Left ventricle myocardium superior (tissue), 1 donor: ENCODE results near the gene KLHL42. TPM values are rescaled to one million over a fixed set of nuclear protein-coding genes. Genes with fewer than 3 reads are reported as not detected.
A peak's percentile ranks its signal among the peaks of the same experiment; 100 is the strongest.
"Not testable (repeated sequence)": the region's sequence is repeated elsewhere in the genome, so short reads cannot be mapped to it uniquely, and the experiment has no call there.

Experiments used
- ATAC-seq: fragments of 200-7000 bp; cut with Tn5 transposase; one replicate; pipeline ENCODE4 v1.9.1; 2020; ENCODE audit warnings: mild to moderate bottlenecking, moderate library complexity
- DNase-seq: peaks from one replicate; pipeline ENCODE4 v3.0.0-alpha.2; 2020
- intact Hi-C: fragments of 100-400 bp; cut with micrococcal nuclease; formaldehyde crosslinking; loops from one replicate; pipeline ENCODE4 v1.11.0; 2022
- long read RNA-seq: library from polyadenylated mRNA; unstranded; transcript quantifications from one replicate; pipeline ENCODE4 v2.0.0, GENCODE V29; 2021
- total RNA-seq: library from RNA; stranded (reverse); fragmentation: NEBNext Ultra II Directional; extraction: Animal tissue kit (Norgen Biotek cat#: 25700); gene quantifications from one replicate; pipeline ENCODE4 v1.2.1, GENCODE V29; 2021
- donor health status: DM: no; HTN: yes; CAD: no; lungs with severe emphysema.

The KLHL42 gene, protein sequence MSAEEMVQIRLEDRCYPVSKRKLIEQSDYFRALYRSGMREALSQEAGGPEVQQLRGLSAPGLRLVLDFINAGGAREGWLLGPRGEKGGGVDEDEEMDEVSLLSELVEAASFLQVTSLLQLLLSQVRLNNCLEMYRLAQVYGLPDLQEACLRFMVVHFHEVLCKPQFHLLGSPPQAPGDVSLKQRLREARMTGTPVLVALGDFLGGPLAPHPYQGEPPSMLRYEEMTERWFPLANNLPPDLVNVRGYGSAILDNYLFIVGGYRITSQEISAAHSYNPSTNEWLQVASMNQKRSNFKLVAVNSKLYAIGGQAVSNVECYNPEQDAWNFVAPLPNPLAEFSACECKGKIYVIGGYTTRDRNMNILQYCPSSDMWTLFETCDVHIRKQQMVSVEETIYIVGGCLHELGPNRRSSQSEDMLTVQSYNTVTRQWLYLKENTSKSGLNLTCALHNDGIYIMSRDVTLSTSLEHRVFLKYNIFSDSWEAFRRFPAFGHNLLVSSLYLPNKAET
- total RNA-seq: 6.4 TPM
- long read RNA-seq, full-length matches to known transcripts: 9 of 17 reads
- long read RNA-seq, partial matches to known transcripts: 3 of 17 reads
- long read RNA-seq, other reads (novel, unspliced or antisense): 5 of 17 reads

- ATAC-seq (peak; percentile 97), DNase-seq (peak; percentile 86)
- intact Hi-C loops: no loop called here
Measured at GRCh38 chr12:27779920-27780611, at the start of gene KLHL42, which contains the start of gene MANSC4. KLHL42 (plus strand) TSS chr12:27780233; CDS start chr12:27780331, 98 bp downstream. MANSC4 (minus strand) TSS chr12:27780236; CDS start chr12:27771276, 8,960 bp downstream.

DNA sequence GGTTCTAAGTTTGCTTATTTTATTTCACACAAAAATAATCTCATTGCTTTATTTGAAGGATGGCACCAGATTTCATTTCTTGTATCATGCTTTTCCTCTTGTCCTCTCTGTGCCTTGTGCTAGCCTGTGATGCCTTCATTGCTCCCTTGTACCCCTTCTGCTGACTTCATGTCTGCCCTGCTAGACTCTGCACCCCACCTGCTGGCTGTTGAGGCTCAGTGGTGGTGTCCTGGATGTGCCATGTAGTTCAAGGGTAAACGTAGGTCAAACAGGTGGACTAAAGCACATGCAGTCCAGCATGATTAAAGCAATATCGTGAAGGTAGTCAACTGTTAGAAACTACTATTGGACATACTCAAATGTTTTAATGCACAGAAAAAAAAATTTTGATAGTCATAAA lies 47.8 kb upstream of the KLHL42 start:
- ATAC-seq: no peak
- intact Hi-C loops: loop anchor here (5.0 kb wide), 2 partner anchors 90 to 210 kb away; no protein-coding TSS in a partner anchor
- no peak for DNase-seq

DNA sequence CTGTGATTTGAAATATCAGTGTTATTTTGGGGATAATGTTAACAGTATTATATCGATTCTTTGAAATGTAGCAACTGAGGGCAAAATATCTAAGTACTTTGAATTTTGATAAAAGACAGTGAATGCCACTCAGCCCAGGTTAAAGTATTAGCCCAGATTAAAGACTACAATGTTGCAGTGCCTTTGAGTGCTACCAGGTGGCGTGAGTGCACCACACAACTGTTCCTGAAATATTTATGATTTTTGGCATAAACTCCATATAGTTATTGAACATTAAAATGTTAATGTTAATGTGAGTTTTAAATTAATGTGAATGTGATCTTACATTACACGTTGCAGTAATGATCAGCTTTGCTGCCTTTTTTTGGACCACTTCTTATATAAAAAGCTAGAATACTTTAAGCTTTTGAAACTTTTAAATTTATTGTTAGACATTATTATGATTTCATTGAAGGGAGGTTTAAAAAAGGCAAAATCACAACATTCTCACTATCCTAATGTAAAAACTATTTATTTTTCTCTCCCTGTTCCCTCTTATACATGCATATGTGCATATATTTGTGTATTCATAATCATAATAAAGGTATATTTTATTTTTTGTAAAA lies 46.9 kb upstream of the KLHL42 start:
- intact Hi-C loops: loop anchor here (5.0 kb wide), 2 partner anchors 89 to 209 kb away; no protein-coding TSS in a partner anchor
- peak; percentile 56 for ATAC-seq
- no peak for DNase-seq

DNA sequence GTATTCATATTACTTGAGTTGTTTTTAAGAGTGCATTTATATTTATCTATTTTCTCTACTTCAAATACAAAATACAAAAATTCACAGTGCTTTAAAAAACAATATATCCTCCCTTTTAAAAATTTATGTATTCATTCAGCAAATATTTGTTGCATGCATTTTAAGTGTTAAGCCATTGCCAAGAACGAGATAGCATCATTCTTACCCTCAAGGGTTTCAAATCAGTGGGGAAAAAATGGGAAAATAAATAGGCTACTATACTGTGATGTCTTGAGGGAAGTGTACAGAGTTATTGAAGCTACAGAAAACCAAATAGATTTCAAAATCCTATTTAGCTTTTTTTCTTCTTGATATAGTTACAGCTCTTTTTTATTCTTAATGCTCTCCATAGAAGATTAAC lies 46.2 kb upstream of the KLHL42 start:
- intact Hi-C loops: loop anchor here (5.0 kb wide), 2 partner anchors 89 to 209 kb away; no protein-coding TSS in a partner anchor
- ATAC-seq (no peak), DNase-seq (no peak)

DNA sequence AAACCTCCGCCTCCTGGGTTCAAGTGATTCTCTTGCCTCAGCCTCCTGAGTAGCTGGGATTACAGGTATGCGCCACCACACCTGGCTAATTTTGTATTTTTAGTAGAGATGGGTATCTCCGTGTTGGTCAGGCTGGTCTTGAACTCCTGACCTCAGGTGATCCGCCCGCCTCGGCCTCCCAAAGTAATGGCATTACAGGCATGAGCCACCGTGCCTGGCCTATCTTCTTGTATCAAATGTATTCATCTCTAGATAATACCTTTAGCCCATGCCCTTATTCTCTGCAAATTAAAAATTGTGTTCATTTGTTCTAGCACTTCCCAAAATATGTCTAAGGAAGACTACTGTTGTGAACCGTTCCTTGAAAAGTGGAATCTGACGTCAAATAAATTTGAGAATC lies 45.7 kb upstream of the KLHL42 start:
- intact Hi-C loops: loop anchor here (5.0 kb wide), 2 partner anchors 88 to 208 kb away; no protein-coding TSS in a partner anchor
- not testable (repeated sequence) for ATAC-seq, DNase-seq

DNA sequence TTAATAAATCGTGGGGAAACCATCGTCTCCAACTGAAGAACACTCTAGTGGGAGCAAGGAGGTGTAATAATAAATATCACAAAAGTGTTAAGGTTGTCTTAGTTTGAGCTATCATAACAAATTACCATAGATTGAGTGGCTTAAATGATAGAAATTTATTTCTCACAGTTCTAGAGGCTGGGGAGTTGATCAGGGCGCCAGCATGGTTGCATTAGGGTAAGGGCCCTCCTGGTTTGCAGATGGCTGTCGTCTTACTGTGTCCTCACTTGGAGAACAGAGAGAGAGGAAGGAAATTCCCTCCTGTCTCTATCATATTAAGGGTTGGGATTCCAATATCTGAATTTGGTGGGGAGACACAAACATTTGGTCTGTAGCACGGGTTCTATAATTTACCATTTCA lies 36.4 kb upstream of the KLHL42 start:
- no peak for DNase-seq
- intact Hi-C loops: no loop called here
- no peak for ATAC-seq

DNA sequence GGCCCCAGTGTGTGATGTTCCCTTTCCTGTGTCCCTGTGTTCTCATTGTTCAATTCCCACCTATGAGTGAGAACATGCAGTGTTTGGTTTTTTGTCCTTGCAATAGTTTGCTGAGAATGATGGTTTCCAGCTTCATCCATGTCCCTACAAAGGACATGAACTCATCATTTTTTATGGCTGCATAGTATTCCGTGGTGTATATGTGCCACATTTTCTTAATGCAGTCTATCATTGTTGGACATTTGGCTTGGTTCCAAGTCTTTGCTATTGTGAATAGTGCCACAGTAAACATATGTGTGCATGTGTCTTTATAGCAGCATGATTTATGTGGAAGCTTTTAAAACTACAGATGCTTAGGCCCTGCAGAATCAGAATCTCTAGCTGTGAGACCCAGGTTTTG lies 34.3 kb upstream of the KLHL42 start:
- intact Hi-C loops, ATAC-seq: not testable (repeated sequence)

GRCh38 chr12:27747111-27747820 lies 32.8 kb upstream of the KLHL42 start:
- ATAC-seq (peak; percentile 64), DNase-seq (no peak)
- intact Hi-C loops: no loop called here

More for the DNA sequence above, 34.3 kb upstream of the KLHL42 start:
- DNase-seq: not testable (repeated sequence)

DNA sequence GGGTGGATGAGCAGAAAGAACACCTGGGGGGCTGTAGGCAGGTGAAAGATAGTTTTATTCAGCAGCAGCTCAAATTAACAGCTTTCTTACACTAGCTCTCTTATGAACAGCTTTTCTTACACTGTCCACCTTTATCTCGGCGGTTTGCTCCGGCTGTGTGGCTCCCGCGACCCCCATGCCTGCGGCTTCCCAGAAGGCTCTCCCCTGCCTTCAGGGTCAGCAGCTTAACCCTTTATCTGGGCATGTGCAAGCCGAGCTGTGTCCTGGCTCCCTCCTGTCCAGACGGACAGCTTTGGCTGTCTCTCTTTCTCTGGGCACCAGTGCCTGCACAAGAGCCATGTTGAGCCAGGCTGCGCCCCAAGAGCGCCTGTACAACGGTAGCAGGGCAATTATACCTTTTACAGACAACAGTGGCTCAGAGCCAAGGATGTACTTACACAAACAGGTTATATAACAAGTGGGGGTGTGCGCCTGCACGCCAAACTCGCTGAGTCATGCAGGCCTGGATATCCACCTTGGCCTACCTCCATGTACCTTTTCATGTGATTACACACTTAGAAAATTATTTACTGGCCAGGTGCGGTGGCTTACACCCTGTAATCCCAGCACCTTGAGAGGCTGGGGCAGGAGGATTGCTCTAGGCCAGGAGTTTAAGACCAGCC lies 28.5 kb upstream of the KLHL42 start:
- DNase-seq (no peak), ATAC-seq (no peak)
- intact Hi-C loops: no loop called here

DNA sequence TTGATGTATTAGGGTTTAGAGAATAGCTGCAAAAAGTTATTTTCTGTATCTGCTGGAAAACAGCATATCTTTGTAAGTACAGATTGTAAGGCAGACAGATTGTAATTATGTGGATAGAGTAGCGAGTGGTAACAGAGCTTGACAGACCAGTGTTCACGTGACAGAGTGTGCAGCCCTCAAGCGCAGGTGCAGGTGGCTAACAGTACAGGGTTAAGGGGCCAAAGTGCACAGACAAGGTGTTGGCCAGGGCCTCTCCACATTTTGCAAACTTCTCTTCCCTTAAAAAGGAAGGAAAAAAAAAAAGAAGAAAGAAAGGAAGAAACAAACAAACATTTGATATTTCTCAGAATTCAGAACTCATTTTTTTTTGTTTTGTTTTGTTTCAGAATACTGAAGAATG lies 25.2 kb upstream of the KLHL42 start:
- DNase-seq: no peak
- ATAC-seq: no peak
- intact Hi-C loops: no loop called here

- ATAC-seq (no peak), DNase-seq (no peak)
- intact Hi-C loops: no loop called here
Measured at GRCh38 chr12:27756670-27757195, 23.3 kb upstream of the KLHL42 start.

GRCh38 chr12:27762757-27763156 lies 17.3 kb upstream of the KLHL42 start:
- no peak for ATAC-seq
- no peak for DNase-seq
- intact Hi-C loops: no loop called here

GRCh38 chr12:27766587-27766986 lies 13.4 kb upstream of the KLHL42 start:
- DNase-seq (no peak), ATAC-seq (no peak)
- intact Hi-C loops: no loop called here

GRCh38 chr12:27769142-27769673 lies 10.8 kb upstream of the KLHL42 start:
- ATAC-seq: no peak
- intact Hi-C loops: no loop called here
- no peak for DNase-seq

- intact Hi-C loops: no loop called here
- no peak for ATAC-seq
- no peak for DNase-seq
Measured at GRCh38 chr12:27771481-27772327, 8.3 kb upstream of the KLHL42 start.

DNA sequence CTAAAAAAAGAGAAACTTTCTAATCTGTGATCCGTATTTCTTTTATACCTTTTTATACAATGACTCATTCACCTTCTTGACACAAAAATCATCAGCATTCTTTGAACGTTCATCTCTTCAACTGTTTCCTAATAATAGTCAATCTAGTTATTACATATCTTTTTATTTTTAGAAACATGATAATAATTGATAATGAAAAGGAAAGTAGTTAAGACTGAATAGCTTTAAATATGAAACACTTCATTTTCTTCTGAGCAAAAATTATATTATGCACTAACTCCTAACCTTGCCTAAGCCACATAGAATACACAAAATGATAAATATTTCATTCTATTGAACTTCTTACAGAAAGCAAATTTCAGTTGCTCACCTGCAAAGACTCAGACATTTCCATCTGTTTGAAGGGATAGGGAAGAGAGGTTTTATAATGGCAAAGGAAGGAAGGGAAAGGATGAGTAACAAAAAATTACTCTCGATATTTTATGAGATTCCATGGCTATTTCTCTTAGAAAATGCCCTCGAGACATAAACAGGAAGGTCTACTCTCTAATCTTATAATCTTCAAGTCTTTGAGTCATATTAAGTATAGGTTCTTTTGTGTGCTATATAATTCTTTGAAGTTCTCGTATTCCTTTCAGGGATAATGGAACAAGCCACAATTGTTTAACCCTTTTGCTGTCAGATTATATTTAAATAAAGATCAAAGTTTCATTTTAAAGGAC lies 7.5 kb upstream of the KLHL42 start:
- no peak for ATAC-seq
- intact Hi-C loops: no loop called here
- no peak for DNase-seq
